Liver (tissue), 9 donors: ENCODE data around the gene BRSK2. TPM values are rescaled to one million over a fixed set of nuclear protein-coding genes. Genes with fewer than 3 reads are reported as not detected.

Source experiments
- DNase-seq: peaks from one replicate; pipeline ENCODE4 v3.0.0-alpha.2; 2017; ENCODE audit warnings: low spot score
- H3K27ac ChIP-seq, 2 donors: one replicate each; pipeline ENCODE4 v1.7.0; 2013; ENCODE audit warnings: inconsistent platforms in 2 of 2, low read length in 2 of 2, control low read depth in 1 of 2, low read depth in 1 of 2, mild to moderate bottlenecking in 1 of 2
- H3K27me3 ChIP-seq, 4 donors: one replicate each; pipeline versions ENCODE4 v1.6.1 to v1.7.0; 2013; ENCODE audit warnings: low read length in 3 of 4, inconsistent platforms in 1 of 4, mild to moderate bottlenecking in 1 of 4, moderate library complexity in 1 of 4; ENCODE audit not compliant: control insufficient read depth in 4 of 4, insufficient read depth in 4 of 4
- H3K36me3 ChIP-seq, 4 donors: one replicate each; pipeline versions ENCODE4 v1.6.1 to v1.7.0; 2013; ENCODE audit warnings: low read length in 3 of 4, mild to moderate bottlenecking in 3 of 4, low read depth in 1 of 4, moderate library complexity in 1 of 4; ENCODE audit not compliant: control insufficient read depth in 4 of 4, insufficient read depth in 3 of 4
- H3K4me1 ChIP-seq, 4 donors: one replicate each; pipeline versions ENCODE4 v1.6.1 to v1.7.0; 2013; ENCODE audit warnings: low read length in 3 of 4, mild to moderate bottlenecking in 3 of 4, moderate library complexity in 1 of 4; ENCODE audit not compliant: control insufficient read depth in 4 of 4, insufficient read depth in 4 of 4
- H3K4me3 ChIP-seq, 3 donors: one replicate each; pipeline versions ENCODE4 v1.6.1 to v1.7.0; 2013; ENCODE audit warnings: low read length in 3 of 3, control low read depth in 1 of 3, low read depth in 1 of 3, mild to moderate bottlenecking in 1 of 3
- H3K9ac ChIP-seq, 2 donors: one replicate each; pipeline ENCODE4 v1.7.0; 2013; ENCODE audit warnings: low read length in 2 of 2, mild to moderate bottlenecking in 2 of 2, moderate library complexity in 2 of 2, control low read depth in 1 of 2, low read depth in 1 of 2
- H3K9me3 ChIP-seq, 4 donors: one replicate each; pipeline versions ENCODE4 v1.6.1 to v1.7.0; 2013; ENCODE audit warnings: low read length in 3 of 4; ENCODE audit not compliant: control insufficient read depth in 4 of 4
- EGR1 ChIP-seq, 2 donors: IDR thresholded peaks; 2 replicates each; pipeline ENCODE4 v1.6.1; 2016 to 2018; ENCODE audit warnings: antibody characterized with exemption in 2 of 2, low read depth in 2 of 2
- FOXA1 ChIP-seq: IDR thresholded peaks from 2 replicates; pipeline ENCODE4 v1.6.1; 2016; ENCODE audit warnings: antibody characterized with exemption
- GABPA ChIP-seq, 2 donors: IDR thresholded peaks in 1 of 2; conservative IDR thresholded peaks in 1 of 2; 2 replicates each; pipeline ENCODE4 v1.6.1; 2016; ENCODE audit warnings: antibody characterized with exemption in 2 of 2, mild to moderate bottlenecking in 1 of 2, moderate library complexity in 1 of 2
- HNF4A ChIP-seq, 2 donors: conservative IDR thresholded peaks; 2 replicates each; pipeline ENCODE4 v1.6.1; 2016; ENCODE audit warnings: antibody characterized with exemption in 2 of 2, mild to moderate bottlenecking in 2 of 2
- HNF4G ChIP-seq: IDR thresholded peaks from 2 replicates; pipeline ENCODE4 v1.6.1; 2016; ENCODE audit warnings: antibody characterized with exemption
- JUND ChIP-seq, 2 donors: IDR thresholded peaks; 2 replicates each; pipeline ENCODE4 v1.6.1; 2016; ENCODE audit warnings: antibody characterized with exemption in 2 of 2
- NR2F2 ChIP-seq: IDR thresholded peaks from 2 replicates; pipeline ENCODE4 v1.6.1; 2016; ENCODE audit warnings: antibody characterized with exemption
- RAD21 ChIP-seq, 2 donors: IDR thresholded peaks; 2 replicates each; pipeline ENCODE4 v1.6.1; 2016; ENCODE audit warnings: antibody characterized with exemption in 2 of 2, mild to moderate bottlenecking in 2 of 2
- RXRA ChIP-seq, 2 donors: IDR thresholded peaks; 2 replicates each; pipeline ENCODE4 v1.6.1; 2017 to 2018; ENCODE audit warnings: antibody characterized with exemption in 2 of 2, mild to moderate bottlenecking in 1 of 2
- TAF1 ChIP-seq: conservative IDR thresholded peaks from 2 replicates; pipeline ENCODE4 v1.6.1; 2016; ENCODE audit warnings: antibody characterized with exemption, mild to moderate bottlenecking
- ZBTB33 ChIP-seq: IDR thresholded peaks from 2 replicates; pipeline ENCODE4 v1.6.1; 2016; ENCODE audit warnings: antibody characterized with exemption
- WGBS: extraction: QIAGEN DNeasy Blood & Tissue Kit; methylation state at CpG from one replicate; pipeline ENCODE4 v1.1.7; 2013; 5-methylcytosine and 5-hydroxymethylcytosine counted together
- polyA plus RNA-seq, 2 donors: library from polyadenylated mRNA; stranded (reverse) in 1 of 2; unstranded in 1 of 2; fragments of 200-250 nt in 1 of 2; fragments of >200 nt in 1 of 2; fragmentation: Nextera tagmentation in 1 of 2; extraction: Ambion mirVana in 1 of 2; gene quantifications; one replicate each; pipeline versions ENCODE4 v1.2.1 to v1.2.3, GENCODE V29; 2013 to 2015
- total RNA-seq, 2 donors: library from RNA; depleted of rRNA; stranded (reverse); fragments of >200 nt; gene quantifications; one replicate each; pipeline ENCODE4 v1.2.3, GENCODE V29; 2014
- TF ChIP-seq, protein P1 (sequence below): IDR thresholded peaks from 2 replicates; pipeline ENCODE4 v1.6.1; 2016; ENCODE audit warnings: antibody characterized with exemption
- TF ChIP-seq, protein P2 (sequence below): IDR thresholded peaks from 2 replicates; pipeline ENCODE4 v1.6.1; 2016; ENCODE audit warnings: antibody characterized with exemption, mild to moderate bottlenecking
- donor health status: healthy.
- donor health status: healthy.
- donor health status: healthy.
- donor health status: healthy.
- donor health status: healthy.

The BRSK2 gene
- total and polyA plus RNA-seq, 4 donors = 0.05 to 0.17 TPM; not detected in 2

DNA sequence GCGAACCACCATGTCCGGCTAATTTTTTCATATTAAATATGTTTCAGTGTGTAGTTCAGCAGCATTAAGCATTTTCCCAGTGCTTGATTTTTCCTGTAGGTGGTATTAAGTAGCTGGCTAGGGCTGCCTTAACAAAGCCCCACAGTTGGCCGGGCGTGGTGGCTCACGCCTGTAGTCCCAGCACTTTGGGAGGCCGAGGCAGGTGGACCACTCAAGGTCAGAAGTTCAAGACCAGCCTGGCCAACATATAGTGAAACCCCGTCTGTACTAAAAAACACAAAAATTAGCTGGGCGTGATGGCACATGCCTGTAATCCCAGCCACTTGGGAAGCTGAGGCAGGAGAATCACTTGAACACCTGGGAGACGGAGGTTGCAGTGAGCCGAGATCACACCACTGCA lies 46.8 kb upstream of the BRSK2 start:
- no peaks in the 10 kb centered on the region for H3K9me3 ChIP-seq
- WGBS = 89% methylated on average over 10 of the region's 10 CpGs
- no peaks in the 10 kb centered on the region for H3K27me3 ChIP-seq
- no peak overlapping the region for H3K9ac ChIP-seq
- H3K4me1 ChIP-seq = no peaks in the 10 kb centered on the region
- no peaks in the 10 kb centered on the region for H3K36me3 ChIP-seq
- TF ChIP-seq JUND (IDR thresholded peaks at IDR 0.05) = no peak
- H3K27ac ChIP-seq = no peak overlapping the region
- no peak overlapping the region for H3K4me3 ChIP-seq
- DNase-seq = no peak

DNA sequence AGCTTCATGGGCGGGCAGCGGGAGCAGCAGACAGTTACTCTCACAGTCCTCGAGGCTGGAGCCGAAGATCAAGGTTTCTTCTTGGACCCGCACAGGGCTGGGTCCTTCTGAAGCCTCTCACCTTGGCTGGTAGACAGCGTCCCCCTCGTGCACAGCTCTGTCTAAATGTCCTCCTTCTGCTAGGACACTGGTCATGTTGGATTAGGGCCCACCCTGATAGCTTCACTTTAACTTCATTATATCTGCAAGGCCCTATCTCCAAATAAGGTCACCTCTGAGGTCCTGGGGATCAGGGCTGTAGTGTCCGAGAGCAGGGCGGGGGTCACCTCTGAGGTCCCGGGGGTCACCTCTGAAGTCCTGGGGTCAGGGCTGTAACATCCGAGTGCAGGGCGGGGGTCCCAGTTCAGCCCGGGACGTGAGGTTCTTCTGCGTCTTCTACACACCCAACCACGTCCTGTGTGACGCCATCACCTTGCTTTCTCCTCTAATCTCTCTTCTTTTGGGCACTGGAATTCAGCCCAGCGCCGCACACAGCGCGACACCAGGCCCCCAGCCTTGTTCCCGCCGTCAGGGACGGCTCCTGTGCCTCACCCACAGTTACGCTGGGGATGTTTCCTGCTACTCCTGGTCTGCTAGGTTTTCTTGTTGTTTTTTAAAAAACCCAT lies 46.2 kb upstream of the BRSK2 start:
- Histone ChIP-seq H3K27me3 (no peaks in the 10 kb centered on the region), H3K27ac (no peak overlapping the region), H3K36me3 (no peaks in the 10 kb centered on the region), H3K4me1 (no peaks in the 10 kb centered on the region), H3K9ac (no peak overlapping the region), H3K9me3 (no peaks in the 10 kb centered on the region), H3K4me3 (no peak overlapping the region)
- no peak for TF ChIP-seq ZBTB33
- TF ChIP-seq TAF1 = no peak
- TF ChIP-seq RAD21 (IDR thresholded peaks at IDR 0.05) = no peak
- TF ChIP-seq RXRA (IDR thresholded peaks at IDR 0.05) = no peak
- TF ChIP-seq, protein P1, sequence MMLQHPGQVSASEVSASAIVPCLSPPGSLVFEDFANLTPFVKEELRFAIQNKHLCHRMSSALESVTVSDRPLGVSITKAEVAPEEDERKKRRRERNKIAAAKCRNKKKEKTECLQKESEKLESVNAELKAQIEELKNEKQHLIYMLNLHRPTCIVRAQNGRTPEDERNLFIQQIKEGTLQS = no peak
- no peak for TF ChIP-seq FOXA1
- no peak for TF ChIP-seq NR2F2
- no peak for TF ChIP-seq EGR1 (IDR thresholded peaks at IDR 0.05; ENCODE audit: low read depth in 2 of 2)
- TF ChIP-seq, protein P2, sequence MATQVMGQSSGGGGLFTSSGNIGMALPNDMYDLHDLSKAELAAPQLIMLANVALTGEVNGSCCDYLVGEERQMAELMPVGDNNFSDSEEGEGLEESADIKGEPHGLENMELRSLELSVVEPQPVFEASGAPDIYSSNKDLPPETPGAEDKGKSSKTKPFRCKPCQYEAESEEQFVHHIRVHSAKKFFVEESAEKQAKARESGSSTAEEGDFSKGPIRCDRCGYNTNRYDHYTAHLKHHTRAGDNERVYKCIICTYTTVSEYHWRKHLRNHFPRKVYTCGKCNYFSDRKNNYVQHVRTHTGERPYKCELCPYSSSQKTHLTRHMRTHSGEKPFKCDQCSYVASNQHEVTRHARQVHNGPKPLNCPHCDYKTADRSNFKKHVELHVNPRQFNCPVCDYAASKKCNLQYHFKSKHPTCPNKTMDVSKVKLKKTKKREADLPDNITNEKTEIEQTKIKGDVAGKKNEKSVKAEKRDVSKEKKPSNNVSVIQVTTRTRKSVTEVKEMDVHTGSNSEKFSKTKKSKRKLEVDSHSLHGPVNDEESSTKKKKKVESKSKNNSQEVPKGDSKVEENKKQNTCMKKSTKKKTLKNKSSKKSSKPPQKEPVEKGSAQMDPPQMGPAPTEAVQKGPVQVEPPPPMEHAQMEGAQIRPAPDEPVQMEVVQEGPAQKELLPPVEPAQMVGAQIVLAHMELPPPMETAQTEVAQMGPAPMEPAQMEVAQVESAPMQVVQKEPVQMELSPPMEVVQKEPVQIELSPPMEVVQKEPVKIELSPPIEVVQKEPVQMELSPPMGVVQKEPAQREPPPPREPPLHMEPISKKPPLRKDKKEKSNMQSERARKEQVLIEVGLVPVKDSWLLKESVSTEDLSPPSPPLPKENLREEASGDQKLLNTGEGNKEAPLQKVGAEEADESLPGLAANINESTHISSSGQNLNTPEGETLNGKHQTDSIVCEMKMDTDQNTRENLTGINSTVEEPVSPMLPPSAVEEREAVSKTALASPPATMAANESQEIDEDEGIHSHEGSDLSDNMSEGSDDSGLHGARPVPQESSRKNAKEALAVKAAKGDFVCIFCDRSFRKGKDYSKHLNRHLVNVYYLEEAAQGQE = no peak
- no peak for TF ChIP-seq HNF4A (conservative IDR thresholded peaks at IDR 0.05)
- WGBS = 75% methylated on average over 25 of the region's 25 CpGs
- DNase-seq = no peak

DNA sequence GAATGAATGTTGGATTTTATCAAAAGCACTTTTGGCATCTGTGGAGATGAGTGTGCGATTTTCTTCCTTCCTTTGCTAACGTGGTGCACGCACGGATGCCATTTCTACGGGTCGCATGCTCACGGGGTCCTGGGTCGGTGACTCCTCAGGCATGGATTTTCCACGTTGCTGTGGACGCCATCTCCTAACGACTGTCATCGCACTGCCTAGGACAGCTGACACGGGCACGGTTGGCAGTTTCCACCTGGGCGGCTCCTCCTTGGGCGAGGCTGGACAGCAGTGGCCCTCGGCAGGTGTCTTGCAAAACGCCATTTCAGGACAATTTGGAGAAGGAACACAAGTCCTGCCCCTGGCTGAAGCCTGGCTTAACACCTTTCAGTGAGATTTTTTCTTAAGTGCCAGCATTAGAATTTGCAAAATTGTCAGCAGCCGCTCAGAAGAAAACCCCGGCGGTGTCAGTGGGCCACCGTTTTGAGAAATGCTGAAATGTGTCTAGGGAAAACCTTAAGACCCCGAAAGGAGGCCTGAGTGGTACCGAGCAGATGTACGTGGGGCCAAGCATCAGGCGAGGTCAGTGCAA lies 45.6 kb upstream of the BRSK2 start:
- Histone ChIP-seq H3K4me3 (no peak overlapping the region), H3K9me3 (no peaks in the 10 kb centered on the region), H3K27ac (no peak overlapping the region), H3K9ac (no peak overlapping the region), H3K27me3 (no peaks in the 10 kb centered on the region), H3K4me1 (no peaks in the 10 kb centered on the region), H3K36me3 (no peaks in the 10 kb centered on the region)
- DNase-seq = peak; percentile 2
- WGBS = 81% methylated on average over 26 of the region's 26 CpGs
- TF ChIP-seq TAF1 (no peak), GABPA (IDR thresholded peaks at IDR 0.05 in 1 of 2, conservative IDR thresholded peaks at IDR 0.05 in 1 of 2) (no peak), FOXA1 (no peak), JUND (IDR thresholded peaks at IDR 0.05) (no peak), ZBTB33 (no peak), RXRA (IDR thresholded peaks at IDR 0.05) (no peak), HNF4G (no peak)
- TF ChIP-seq, protein P2 = no peak
- TF ChIP-seq, protein P1 = no peak
